ENCODE measurements around the gene MEIOB.

MEIOB gene

GRCh38 chr16:1903220-1903574, 31.2 kb upstream of the MEIOB start:
- TF ChIP-seq ZBTB7A (IDR thresholded peaks at IDR 0.05; ENCODE audit: low read depth) (no peak), MAX (IDR thresholded peaks at IDR 0.05) (no peak), TCF12 (IDR thresholded peaks at IDR 0.05; ENCODE audit: low read depth) (no peak), EP300 (IDR thresholded peaks at IDR 0.05; ENCODE audit: borderline replicate concordance) (no peak), FOXM1 (IDR thresholded peaks at IDR 0.05; ENCODE audit: borderline replicate concordance, low read depth) (no peak), CREB1 (IDR thresholded peaks at IDR 0.05; ENCODE audit: low read depth) (no peak), CEBPB (IDR thresholded peaks at IDR 0.05) (no peak)

- TF ChIP-seq USF1 (IDR thresholded peaks at IDR 0.05) (no peak), TEAD4 (IDR thresholded peaks at IDR 0.05) (no peak), MAX (IDR thresholded peaks at IDR 0.05) (no peak), YY1 (IDR thresholded peaks at IDR 0.05; ENCODE audit: low read depth) (no peak), NFIC (IDR thresholded peaks at IDR 0.05) (no peak), RAD21 (IDR thresholded peaks at IDR 0.05; ENCODE audit: low read depth) (no peak), TCF12 (IDR thresholded peaks at IDR 0.05; ENCODE audit: low read depth) (no peak), FOXM1 (IDR thresholded peaks at IDR 0.05; ENCODE audit: borderline replicate concordance, low read depth) (no peak), REST (IDR thresholded peaks at IDR 0.05; ENCODE audit: low read depth) (no peak), CEBPB (IDR thresholded peaks at IDR 0.05) (no peak)
Observed at GRCh38 chr16:1902547-1903219, 30.7 kb upstream of the MEIOB start.

- TF ChIP-seq CEBPB (IDR thresholded peaks at IDR 0.05) (no peak), YY1 (IDR thresholded peaks at IDR 0.05; ENCODE audit: low read depth) (no peak), REST (IDR thresholded peaks at IDR 0.05; ENCODE audit: low read depth) (no peak), CREB1 (IDR thresholded peaks at IDR 0.05; ENCODE audit: low read depth) (no peak), TCF12 (IDR thresholded peaks at IDR 0.05; ENCODE audit: low read depth) (no peak), FOXM1 (IDR thresholded peaks at IDR 0.05; ENCODE audit: borderline replicate concordance, low read depth) (no peak), TAF1 (IDR thresholded peaks at IDR 0.05; ENCODE audit: low read depth) (no peak), TEAD4 (IDR thresholded peaks at IDR 0.05) (no peak)
Observed at GRCh38 chr16:1900452-1900774, 28.4 kb upstream of the MEIOB start.

GRCh38 chr16:1899641-1900451, 27.9 kb upstream of the MEIOB start:
- TF ChIP-seq REST (IDR thresholded peaks at IDR 0.05; ENCODE audit: low read depth) (no peak), FOXM1 (IDR thresholded peaks at IDR 0.05; ENCODE audit: borderline replicate concordance, low read depth) (no peak), YY1 (IDR thresholded peaks at IDR 0.05; ENCODE audit: low read depth) (no peak)

- no peak for TF ChIP-seq USF1 (IDR thresholded peaks at IDR 0.05)
- TF ChIP-seq TCF12 (IDR thresholded peaks at IDR 0.05; ENCODE audit: low read depth), result no peak
- TF ChIP-seq REST (IDR thresholded peaks at IDR 0.05; ENCODE audit: low read depth), result no peak
- TF ChIP-seq RAD21 (IDR thresholded peaks at IDR 0.05; ENCODE audit: low read depth), result no peak
- no peak for TF ChIP-seq CEBPB (IDR thresholded peaks at IDR 0.05)
- no peak for TF ChIP-seq EP300 (IDR thresholded peaks at IDR 0.05; ENCODE audit: borderline replicate concordance)
- TF ChIP-seq MAX (IDR thresholded peaks at IDR 0.05), result no peak
- TF ChIP-seq TEAD4 (IDR thresholded peaks at IDR 0.05), result no peak
- no peak for TF ChIP-seq TAF1 (IDR thresholded peaks at IDR 0.05; ENCODE audit: low read depth)
- TF ChIP-seq FOXM1 (IDR thresholded peaks at IDR 0.05; ENCODE audit: borderline replicate concordance, low read depth), result no peak
- TF ChIP-seq CREB1 (IDR thresholded peaks at IDR 0.05; ENCODE audit: low read depth), result no peak
- no peak for TF ChIP-seq YY1 (IDR thresholded peaks at IDR 0.05; ENCODE audit: low read depth)
- no peak for TF ChIP-seq EGR1 (IDR thresholded peaks at IDR 0.05)
- TF ChIP-seq ZBTB7A (IDR thresholded peaks at IDR 0.05; ENCODE audit: low read depth), result no peak
- TF ChIP-seq NFIC (IDR thresholded peaks at IDR 0.05), result no peak
Observed at GRCh38 chr16:1895949-1896675, 24.1 kb upstream of the MEIOB start.

All from Ishikawa (cell line).